GM18951 (cell line): ENCODE data around the gene C1QTNF12.
"Not testable (repeated sequence)": the region's sequence is repeated elsewhere in the genome, so short reads cannot be mapped to it uniquely, and the experiment has no call there.

Source experiments
- POLR2A ChIP-seq: IDR thresholded peaks from 4 replicates; pipeline ENCODE4 v1.6.1; 2011; ENCODE audit warnings: mild to moderate bottlenecking; ENCODE audit not compliant: insufficient read length, insufficient read depth; ENCODE audit errors: extremely low read depth
- in situ Hi-C: fragments of 300-500 bp; cut with MboI; formaldehyde crosslinking; loops from one replicate; pipeline ENCODE4 v1.12.0; 2022; ENCODE audit warnings: low sequenced_read_pairs, mixed read lengths, inconsistent platforms; ENCODE audit not compliant: unreplicated experiment

C1QTNF12 gene

GRCh38 chr1:1199961-1200875 lies 46.3 kb downstream of the C1QTNF12 start:
- in situ Hi-C loops = no loop called here
- no peak for TF ChIP-seq POLR2A

- in situ Hi-C loops = no loop called here
- no peak for TF ChIP-seq POLR2A
These were observed 47.2 kb downstream of the C1QTNF12 start for GRCh38 chr1:1199141-1199960.

GRCh38 chr1:1198423-1199140 lies 47.9 kb downstream of the C1QTNF12 start:
- in situ Hi-C loops = no loop called here
- TF ChIP-seq POLR2A = no peak

- no peak for TF ChIP-seq POLR2A
- in situ Hi-C loops = no loop called here
These were observed 48.7 kb downstream of the C1QTNF12 start for GRCh38 chr1:1197551-1198422.

GRCh38 chr1:1197188-1197500 lies 49.4 kb downstream of the C1QTNF12 start:
- no peak for TF ChIP-seq POLR2A
- in situ Hi-C loops = no loop called here

- in situ Hi-C loops = no loop called here
- no peak for TF ChIP-seq POLR2A
These were observed 49.9 kb downstream of the C1QTNF12 start for GRCh38 chr1:1196431-1197187.

GRCh38 chr1:1195726-1196125 lies 50.8 kb downstream of the C1QTNF12 start:
- in situ Hi-C loops = not testable (repeated sequence)

GRCh38 chr1:1194723-1195122 lies 51.8 kb downstream of the C1QTNF12 start:
- no peak for TF ChIP-seq POLR2A
- in situ Hi-C loops = no loop called here
